ENCODE data around the gene PEMT.

DNA sequence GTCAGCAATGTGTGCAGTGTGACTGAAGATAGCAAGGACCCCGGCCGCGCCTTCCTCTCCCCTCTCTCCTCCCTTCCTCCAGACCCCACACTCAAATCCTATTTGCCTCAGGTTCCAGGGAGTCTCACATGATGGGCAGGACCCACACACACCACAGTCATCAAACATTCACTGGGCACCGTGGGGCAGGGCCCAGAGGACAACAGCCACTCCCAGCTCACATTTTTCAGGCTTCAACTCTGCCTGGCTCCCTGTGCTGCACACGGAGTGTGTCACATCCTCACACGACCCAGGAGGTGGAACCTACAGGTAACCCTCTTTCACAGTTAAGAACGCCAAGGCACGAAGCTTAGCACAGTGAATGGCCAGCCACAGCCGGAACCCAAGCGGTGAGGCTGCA, 30.5 kb downstream of the PEMT start:
- TF ChIP-seq, protein P1, sequence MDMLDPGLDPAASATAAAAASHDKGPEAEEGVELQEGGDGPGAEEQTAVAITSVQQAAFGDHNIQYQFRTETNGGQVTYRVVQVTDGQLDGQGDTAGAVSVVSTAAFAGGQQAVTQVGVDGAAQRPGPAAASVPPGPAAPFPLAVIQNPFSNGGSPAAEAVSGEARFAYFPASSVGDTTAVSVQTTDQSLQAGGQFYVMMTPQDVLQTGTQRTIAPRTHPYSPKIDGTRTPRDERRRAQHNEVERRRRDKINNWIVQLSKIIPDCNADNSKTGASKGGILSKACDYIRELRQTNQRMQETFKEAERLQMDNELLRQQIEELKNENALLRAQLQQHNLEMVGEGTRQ (IDR thresholded peaks at IDR 0.05), result no peak
- TF ChIP-seq, protein P2, sequence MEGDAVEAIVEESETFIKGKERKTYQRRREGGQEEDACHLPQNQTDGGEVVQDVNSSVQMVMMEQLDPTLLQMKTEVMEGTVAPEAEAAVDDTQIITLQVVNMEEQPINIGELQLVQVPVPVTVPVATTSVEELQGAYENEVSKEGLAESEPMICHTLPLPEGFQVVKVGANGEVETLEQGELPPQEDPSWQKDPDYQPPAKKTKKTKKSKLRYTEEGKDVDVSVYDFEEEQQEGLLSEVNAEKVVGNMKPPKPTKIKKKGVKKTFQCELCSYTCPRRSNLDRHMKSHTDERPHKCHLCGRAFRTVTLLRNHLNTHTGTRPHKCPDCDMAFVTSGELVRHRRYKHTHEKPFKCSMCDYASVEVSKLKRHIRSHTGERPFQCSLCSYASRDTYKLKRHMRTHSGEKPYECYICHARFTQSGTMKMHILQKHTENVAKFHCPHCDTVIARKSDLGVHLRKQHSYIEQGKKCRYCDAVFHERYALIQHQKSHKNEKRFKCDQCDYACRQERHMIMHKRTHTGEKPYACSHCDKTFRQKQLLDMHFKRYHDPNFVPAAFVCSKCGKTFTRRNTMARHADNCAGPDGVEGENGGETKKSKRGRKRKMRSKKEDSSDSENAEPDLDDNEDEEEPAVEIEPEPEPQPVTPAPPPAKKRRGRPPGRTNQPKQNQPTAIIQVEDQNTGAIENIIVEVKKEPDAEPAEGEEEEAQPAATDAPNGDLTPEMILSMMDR (IDR thresholded peaks at IDR 0.05), result no peak
- no peak for TF ChIP-seq NPAS2 (CRISPR knock-in tag; IDR thresholded peaks at IDR 0.05; ENCODE audit: borderline replicate concordance)
- TF ChIP-seq, protein P3, sequence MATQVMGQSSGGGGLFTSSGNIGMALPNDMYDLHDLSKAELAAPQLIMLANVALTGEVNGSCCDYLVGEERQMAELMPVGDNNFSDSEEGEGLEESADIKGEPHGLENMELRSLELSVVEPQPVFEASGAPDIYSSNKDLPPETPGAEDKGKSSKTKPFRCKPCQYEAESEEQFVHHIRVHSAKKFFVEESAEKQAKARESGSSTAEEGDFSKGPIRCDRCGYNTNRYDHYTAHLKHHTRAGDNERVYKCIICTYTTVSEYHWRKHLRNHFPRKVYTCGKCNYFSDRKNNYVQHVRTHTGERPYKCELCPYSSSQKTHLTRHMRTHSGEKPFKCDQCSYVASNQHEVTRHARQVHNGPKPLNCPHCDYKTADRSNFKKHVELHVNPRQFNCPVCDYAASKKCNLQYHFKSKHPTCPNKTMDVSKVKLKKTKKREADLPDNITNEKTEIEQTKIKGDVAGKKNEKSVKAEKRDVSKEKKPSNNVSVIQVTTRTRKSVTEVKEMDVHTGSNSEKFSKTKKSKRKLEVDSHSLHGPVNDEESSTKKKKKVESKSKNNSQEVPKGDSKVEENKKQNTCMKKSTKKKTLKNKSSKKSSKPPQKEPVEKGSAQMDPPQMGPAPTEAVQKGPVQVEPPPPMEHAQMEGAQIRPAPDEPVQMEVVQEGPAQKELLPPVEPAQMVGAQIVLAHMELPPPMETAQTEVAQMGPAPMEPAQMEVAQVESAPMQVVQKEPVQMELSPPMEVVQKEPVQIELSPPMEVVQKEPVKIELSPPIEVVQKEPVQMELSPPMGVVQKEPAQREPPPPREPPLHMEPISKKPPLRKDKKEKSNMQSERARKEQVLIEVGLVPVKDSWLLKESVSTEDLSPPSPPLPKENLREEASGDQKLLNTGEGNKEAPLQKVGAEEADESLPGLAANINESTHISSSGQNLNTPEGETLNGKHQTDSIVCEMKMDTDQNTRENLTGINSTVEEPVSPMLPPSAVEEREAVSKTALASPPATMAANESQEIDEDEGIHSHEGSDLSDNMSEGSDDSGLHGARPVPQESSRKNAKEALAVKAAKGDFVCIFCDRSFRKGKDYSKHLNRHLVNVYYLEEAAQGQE (IDR thresholded peaks at IDR 0.05), result no peak
- TF ChIP-seq CHD4 (IDR thresholded peaks at IDR 0.05; ENCODE audit: borderline replicate concordance), result no peak
- TF ChIP-seq RNF2 (IDR thresholded peaks at IDR 0.05; ENCODE audit: borderline replicate concordance, low read depth), result no peak
- TF ChIP-seq EHF (CRISPR knock-in tag; IDR thresholded peaks at IDR 0.05), result no peak
- no peak for TF ChIP-seq EP300 (IDR thresholded peaks at IDR 0.05)
- no peak for TF ChIP-seq ZNF302 (CRISPR knock-in tag; IDR thresholded peaks at IDR 0.05)
- TF ChIP-seq, protein P4, sequence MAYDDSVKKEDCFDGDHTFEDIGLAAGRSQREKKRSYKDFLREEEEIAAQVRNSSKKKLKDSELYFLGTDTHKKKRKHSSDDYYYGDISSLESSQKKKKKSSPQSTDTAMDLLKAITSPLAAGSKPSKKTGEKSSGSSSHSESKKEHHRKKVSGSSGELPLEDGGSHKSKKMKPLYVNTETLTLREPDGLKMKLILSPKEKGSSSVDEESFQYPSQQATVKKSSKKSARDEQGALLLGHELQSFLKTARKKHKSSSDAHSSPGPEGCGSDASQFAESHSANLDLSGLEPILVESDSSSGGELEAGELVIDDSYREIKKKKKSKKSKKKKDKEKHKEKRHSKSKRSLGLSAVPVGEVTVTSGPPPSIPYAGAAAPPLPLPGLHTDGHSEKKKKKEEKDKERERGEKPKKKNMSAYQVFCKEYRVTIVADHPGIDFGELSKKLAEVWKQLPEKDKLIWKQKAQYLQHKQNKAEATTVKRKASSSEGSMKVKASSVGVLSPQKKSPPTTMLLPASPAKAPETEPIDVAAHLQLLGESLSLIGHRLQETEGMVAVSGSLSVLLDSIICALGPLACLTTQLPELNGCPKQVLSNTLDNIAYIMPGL (CRISPR knock-in tag; IDR thresholded peaks at IDR 0.05; ENCODE audit: borderline replicate concordance), result no peak
- TF ChIP-seq POLR2A (IDR thresholded peaks at IDR 0.05; ENCODE audit: low read length), result no peak
- TF ChIP-seq HDAC2 (IDR thresholded peaks at IDR 0.05), result no peak
